Measurements from ENCODE around the gene TMPRSS4. TPM values are rescaled to one million over a fixed set of nuclear protein-coding genes. Genes with fewer than 3 reads are reported as not detected.

The TMPRSS4 gene
- total RNA-seq, 1 donor from 2014 or later = 7.9 TPM

GRCh38 chr11:118079491-118079890, 2.6 kb downstream of the TMPRSS4 start:
- intact Hi-C loops (cut with DNase I) = no loop called here
- DNase-seq (no peak), ATAC-seq (no peak)
- Histone ChIP-seq H3K9me3 (no peaks in the 10 kb centered on the region), H3K27ac (no peak overlapping the region), H3K36me3 (no peaks in the 10 kb centered on the region), H3K27me3 (ENCODE audit: low read depth) (peaks cover 3% of the 10 kb centered on the region), H3K4me1 (peaks cover 12% of the 10 kb centered on the region), H3K4me3 (no peak overlapping the region)
- TF ChIP-seq CTCF (IDR thresholded peaks at IDR 0.05) = no peak

- TF ChIP-seq CTCF (IDR thresholded peaks at IDR 0.05) = no peak
- Histone ChIP-seq H3K4me3 (no peak overlapping the region), H3K27me3 (ENCODE audit: low read depth) (peaks cover 3% of the 10 kb centered on the region), H3K27ac (no peak overlapping the region), H3K4me1 (peaks cover 14% of the 10 kb centered on the region), H3K9me3 (no peaks in the 10 kb centered on the region), H3K36me3 (no peaks in the 10 kb centered on the region)
- no peak for ATAC-seq
- intact Hi-C loops (cut with DNase I) = no loop called here
- DNase-seq = no peak
These were observed 3.4 kb downstream of the TMPRSS4 start for GRCh38 chr11:118080296-118080695.

GRCh38 chr11:118081241-118081958, 4.5 kb downstream of the TMPRSS4 start:
- intact Hi-C loops (cut with DNase I) = no loop called here
- Histone ChIP-seq H3K27me3 (ENCODE audit: low read depth) (peaks cover 3% of the 10 kb centered on the region), H3K36me3 (no peaks in the 10 kb centered on the region), H3K9me3 (no peaks in the 10 kb centered on the region), H3K27ac (no peak overlapping the region), H3K4me1 (peaks cover 14% of the 10 kb centered on the region), H3K4me3 (no peak overlapping the region)
- TF ChIP-seq CTCF (IDR thresholded peaks at IDR 0.05) = no peak
- ATAC-seq (peak in 1 of 2 donors; percentile 24), DNase-seq (no peak)

- DNase-seq (no peak), ATAC-seq (no peak)
- H3K36me3 ChIP-seq = no peaks in the 10 kb centered on the region
- H3K9me3 ChIP-seq = peaks cover 10% of the 10 kb centered on the region
- H3K4me1 ChIP-seq = peaks cover 14% of the 10 kb centered on the region
- peaks cover 3% of the 10 kb centered on the region for H3K27me3 ChIP-seq (ENCODE audit: low read depth)
- no peak for TF ChIP-seq CTCF (IDR thresholded peaks at IDR 0.05)
- intact Hi-C loops (cut with DNase I) = no loop called here
- no peak overlapping the region for H3K27ac ChIP-seq
- no peak overlapping the region for H3K4me3 ChIP-seq
These were observed 6.1 kb downstream of the TMPRSS4 start for GRCh38 chr11:118082880-118083552.

GRCh38 chr11:118084247-118084646, 7.4 kb downstream of the TMPRSS4 start:
- intact Hi-C loops (cut with DNase I) = no loop called here
- no peak overlapping the region for H3K27ac ChIP-seq
- peak; percentile 67 to 74 for ATAC-seq
- TF ChIP-seq CTCF (IDR thresholded peaks at IDR 0.05) = no peak
- H3K4me3 ChIP-seq = no peak overlapping the region
- H3K27me3 ChIP-seq (ENCODE audit: low read depth) = peaks cover 3% of the 10 kb centered on the region
- peaks cover 14% of the 10 kb centered on the region for H3K4me1 ChIP-seq
- H3K36me3 ChIP-seq = no peaks in the 10 kb centered on the region
- no peak for DNase-seq
- peaks cover 10% of the 10 kb centered on the region for H3K9me3 ChIP-seq
